Spleen (tissue), 11 donors: ENCODE data around the gene FAM171A1. TPM values are rescaled to one million over a fixed set of nuclear protein-coding genes. Genes with fewer than 3 reads are reported as not detected.

Source experiments
- DNase-seq: peaks from one replicate; pipeline ENCODE4 v3.0.0-alpha.2; 2020
- H3K27ac ChIP-seq, 8 donors: fragments of 200-600 bp; sonication (generic) in 7 of 8; 1 replicate in 4 of 8; 2 replicates in 4 of 8; pipeline versions ENCODE4 v1.5.0 to v1.8.0; 2016 to 2021; ENCODE audit warnings: inconsistent platforms in 4 of 8, mild to moderate bottlenecking in 4 of 8, moderate library complexity in 1 of 8
- H3K27me3 ChIP-seq, 7 donors: fragments of 200-600 bp; sonication (generic) in 6 of 7; replicated peaks in 1 of 7; 1 replicate in 4 of 7; 2 replicates in 3 of 7; pipeline versions ENCODE4 v1.5.0 to v1.8.0; 2016 to 2021; ENCODE audit warnings: inconsistent platforms in 3 of 7, mild to moderate bottlenecking in 1 of 7
- H3K36me3 ChIP-seq, 6 donors: fragments of 200-600 bp; sonication (generic) in 5 of 6; 1 replicate in 4 of 6; 2 replicates in 2 of 6; pipeline versions ENCODE4 v1.5.0 to v1.8.0; 2016 to 2021; ENCODE audit warnings: inconsistent platforms in 2 of 6
- H3K4me1 ChIP-seq, 6 donors: fragments of 200-600 bp; sonication (generic) in 5 of 6; 1 replicate in 3 of 6; 2 replicates in 3 of 6; pipeline versions ENCODE4 v1.5.0 to v1.8.0; 2016 to 2021; ENCODE audit warnings: inconsistent platforms in 3 of 6
- H3K4me3 ChIP-seq, 8 donors: fragments of 200-600 bp; sonication (generic) in 7 of 8; 1 replicate in 4 of 8; 2 replicates in 4 of 8; pipeline versions ENCODE4 v1.5.0 to v1.8.0; 2016 to 2021; ENCODE audit warnings: inconsistent platforms in 4 of 8, mild to moderate bottlenecking in 4 of 8, moderate library complexity in 2 of 8
- H3K9me3 ChIP-seq, 8 donors: fragments of 200-600 bp; sonication (generic) in 7 of 8; 1 replicate in 4 of 8; 2 replicates in 4 of 8; pipeline versions ENCODE4 v1.5.0 to v1.8.0; 2016 to 2021; ENCODE audit warnings: inconsistent platforms in 4 of 8
- POLR2A ChIP-seq, 3 donors: fragments of 450-650 bp; IDR thresholded peaks; one replicate each; pipeline ENCODE4 v1.5.1; 2017; ENCODE audit warnings: antibody characterized with exemption in 3 of 3, mild to moderate bottlenecking in 1 of 3
- POLR2AphosphoS5 ChIP-seq, 3 donors: sonication (generic); formaldehyde crosslinking; IDR thresholded peaks; one replicate each; pipeline ENCODE4 v1.5.1; 2017; ENCODE audit warnings: antibody characterized with exemption in 3 of 3
- WGBS, 5 donors: extraction: QIAGEN DNeasy Blood & Tissue Kit in 3 of 5; methylation state at CpG; one replicate each; pipeline versions ENCODE4 v1.1.5 to v1.1.7; 2013 to 2018; 5-methylcytosine and 5-hydroxymethylcytosine counted together
- intact Hi-C: fragments of 100-400 bp; cut with DNase I; formaldehyde crosslinking; loops from one replicate; pipeline ENCODE4 v1.15.0; 2023; ENCODE audit warnings: low total_unique reads
- polyA plus RNA-seq, 3 donors: library from polyadenylated mRNA; stranded (reverse); fragments of 200-250 nt; gene quantifications; one replicate each; pipeline ENCODE4 v1.2.1, GENCODE V29; 2013
- total RNA-seq, 7 donors: library from RNA; depleted of rRNA in 3 of 7; stranded (reverse); fragments of >200 nt in 3 of 7; fragmentation: NEBNext Ultra II Directional in 4 of 7; extraction: Animal tissue kit (Norgen Biotek cat#: 25700) in 4 of 7; gene quantifications; one replicate each; pipeline versions ENCODE4 v1.1.0 to v1.2.1, GENCODE V29; 2016 to 2021
- TF ChIP-seq, protein P1 (sequence below), 11 experiments: fragments of 200-600 bp in 7 of 11; fragments of 450-650 bp in 4 of 11; sonication (generic) in 4 of 11; IDR thresholded peaks in 8 of 11; conservative IDR thresholded peaks in 3 of 11; 1 replicate in 7 of 11; 2 replicates in 4 of 11; pipeline versions ENCODE4 v1.4.0 to v1.8.0; 2016 to 2021; ENCODE audit warnings: antibody characterized with exemption in 11 of 11, inconsistent platforms in 4 of 11, mild to moderate bottlenecking in 1 of 11
- donor health status: healthy with polysubstance abuse.
- donor health status: DM: no; HTN: no; CAD: no; lungs with moderate emphysema.
- donor health status: DM: no; HTN: no; CAD: no.
- donor health status: Bipolar disorder and iron deficiency.
- donor health status: healthy.
- donor health status: DM: no; HTN: no; CAD: no.
- donor health status: DM: yes; HTN: yes; CAD: no.

The FAM171A1 gene
- total and polyA plus RNA-seq, 10 donors: 3.5 to 34.0 (median 19.6) TPM

DNA sequence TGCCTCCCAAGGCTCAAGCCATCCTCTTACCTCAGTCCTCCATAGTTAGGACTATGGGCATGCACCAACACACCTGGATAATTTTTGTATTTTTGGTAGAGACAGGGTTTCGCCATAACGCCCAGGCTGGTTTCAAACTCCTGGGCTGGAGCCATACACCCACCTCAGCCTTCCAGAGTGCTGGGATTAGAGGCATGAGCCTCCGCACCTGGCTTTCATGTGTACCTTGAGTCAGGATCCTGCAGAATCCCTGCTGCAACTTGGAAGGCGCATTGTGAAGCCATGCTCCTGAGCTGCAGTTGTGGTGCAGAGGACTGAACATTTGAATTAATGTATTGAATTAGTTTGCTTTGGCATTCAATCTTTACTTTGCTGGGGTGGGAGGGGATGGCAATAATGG is 173.2 kb downstream of the FAM171A1 start:
- 92 to 97% (median 94%) methylated on average over 4 of the region's 4 CpGs for WGBS, 5 donors
- peaks cover 0 to 39% (median 11%) of the 10 kb centered on the region in 6 donors for H3K4me1 ChIP-seq
- intact Hi-C loops: no loop called here
- no peak for DNase-seq
- H3K4me3 ChIP-seq: no peak overlapping the region
- no peak for TF ChIP-seq POLR2A (IDR thresholded peaks at IDR 0.05)
- TF ChIP-seq POLR2AphosphoS5 (IDR thresholded peaks at IDR 0.05): no peak
- TF ChIP-seq, protein P1, sequence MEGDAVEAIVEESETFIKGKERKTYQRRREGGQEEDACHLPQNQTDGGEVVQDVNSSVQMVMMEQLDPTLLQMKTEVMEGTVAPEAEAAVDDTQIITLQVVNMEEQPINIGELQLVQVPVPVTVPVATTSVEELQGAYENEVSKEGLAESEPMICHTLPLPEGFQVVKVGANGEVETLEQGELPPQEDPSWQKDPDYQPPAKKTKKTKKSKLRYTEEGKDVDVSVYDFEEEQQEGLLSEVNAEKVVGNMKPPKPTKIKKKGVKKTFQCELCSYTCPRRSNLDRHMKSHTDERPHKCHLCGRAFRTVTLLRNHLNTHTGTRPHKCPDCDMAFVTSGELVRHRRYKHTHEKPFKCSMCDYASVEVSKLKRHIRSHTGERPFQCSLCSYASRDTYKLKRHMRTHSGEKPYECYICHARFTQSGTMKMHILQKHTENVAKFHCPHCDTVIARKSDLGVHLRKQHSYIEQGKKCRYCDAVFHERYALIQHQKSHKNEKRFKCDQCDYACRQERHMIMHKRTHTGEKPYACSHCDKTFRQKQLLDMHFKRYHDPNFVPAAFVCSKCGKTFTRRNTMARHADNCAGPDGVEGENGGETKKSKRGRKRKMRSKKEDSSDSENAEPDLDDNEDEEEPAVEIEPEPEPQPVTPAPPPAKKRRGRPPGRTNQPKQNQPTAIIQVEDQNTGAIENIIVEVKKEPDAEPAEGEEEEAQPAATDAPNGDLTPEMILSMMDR (IDR thresholded peaks at IDR 0.05 in 8 of 11, conservative IDR thresholded peaks at IDR 0.05 in 3 of 11): no peak
- H3K36me3 ChIP-seq: no peaks in the 10 kb centered on the region
- no peak overlapping the region for H3K27ac ChIP-seq
- H3K9me3 ChIP-seq: peaks cover 0 to 9% (median 0%) of the 10 kb centered on the region in 8 donors
- H3K27me3 ChIP-seq: peaks cover 0 to 13% (median 0%) of the 10 kb centered on the region in 7 donors

DNA sequence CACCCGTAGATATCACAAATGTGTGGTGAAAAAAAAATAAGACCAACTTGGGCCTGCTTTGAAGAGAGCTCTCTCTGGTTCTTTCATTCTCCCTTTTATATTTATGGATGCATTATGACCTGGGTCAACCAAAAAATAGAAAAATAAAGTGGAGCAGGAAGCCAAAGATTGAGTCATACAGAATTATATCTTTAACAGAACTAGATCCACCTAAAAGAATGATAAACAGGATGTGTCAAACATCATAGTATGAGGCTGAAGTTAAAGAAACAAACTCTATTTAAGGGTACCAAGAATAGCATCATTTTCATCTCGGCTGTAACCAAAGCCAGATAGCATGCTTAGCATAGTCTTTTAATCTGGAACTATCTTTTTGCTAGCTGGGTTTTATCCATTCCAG is 173.8 kb downstream of the FAM171A1 start:
- no peak overlapping the region for H3K4me3 ChIP-seq
- H3K27me3 ChIP-seq: peaks cover 0 to 13% (median 0%) of the 10 kb centered on the region in 7 donors
- no peak for DNase-seq
- WGBS, 5 donors: 55 to 70% (median 66%) methylated on average over 2 of the region's 2 CpGs
- TF ChIP-seq, protein P1 (IDR thresholded peaks at IDR 0.05 in 8 of 11, conservative IDR thresholded peaks at IDR 0.05 in 3 of 11): no peak
- TF ChIP-seq POLR2AphosphoS5 (IDR thresholded peaks at IDR 0.05) (no peak), POLR2A (IDR thresholded peaks at IDR 0.05) (no peak)
- no peaks in the 10 kb centered on the region for H3K36me3 ChIP-seq
- H3K4me1 ChIP-seq: peaks cover 0 to 39% (median 11%) of the 10 kb centered on the region in 6 donors
- intact Hi-C loops: no loop called here
- peak overlapping the region in 1 of 8 donors; percentile 66 for H3K27ac ChIP-seq
- peaks cover 0 to 9% (median 0%) of the 10 kb centered on the region in 8 donors for H3K9me3 ChIP-seq

DNA sequence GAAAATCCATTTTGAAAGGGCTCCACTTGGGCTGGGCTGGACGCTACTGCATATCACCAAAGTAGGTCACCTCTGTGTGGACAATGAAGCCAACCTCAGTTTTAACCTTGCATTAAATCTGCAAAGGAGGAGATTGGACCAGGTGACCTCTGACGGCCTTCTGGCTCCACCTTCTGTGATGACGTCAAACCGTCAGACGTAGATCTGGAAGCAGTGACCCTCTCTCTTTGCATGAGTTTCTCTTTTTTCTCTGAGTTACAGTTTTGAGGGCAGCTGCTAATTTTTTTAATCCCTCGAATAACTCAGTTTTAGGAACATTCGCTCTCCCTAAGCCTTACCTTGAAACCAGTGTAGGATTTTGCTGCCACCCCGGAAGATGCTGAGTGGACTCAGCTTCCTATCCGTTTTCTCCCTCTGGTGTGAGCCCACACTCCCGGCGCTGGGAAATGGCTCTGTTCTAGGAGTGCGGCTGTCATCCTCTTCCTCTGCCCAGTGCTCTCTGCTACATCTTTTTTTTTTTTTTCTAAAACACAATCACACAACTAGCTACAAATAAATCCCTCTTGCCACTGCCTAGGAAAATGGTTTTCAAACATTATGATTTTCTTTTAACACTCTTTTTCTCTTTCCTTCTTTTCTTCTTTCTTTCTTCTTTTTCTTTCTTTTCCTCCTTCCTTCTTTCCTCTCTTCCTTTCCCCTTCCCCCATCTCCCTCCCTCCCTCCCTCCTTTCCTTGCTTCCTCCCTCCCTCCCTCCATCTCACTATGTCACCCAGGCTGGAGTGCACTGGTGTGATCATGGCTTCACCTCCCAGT is 174.9 kb downstream of the FAM171A1 start:
- no peak for TF ChIP-seq POLR2AphosphoS5 (IDR thresholded peaks at IDR 0.05)
- TF ChIP-seq POLR2A (IDR thresholded peaks at IDR 0.05): no peak
- TF ChIP-seq, protein P1 (IDR thresholded peaks at IDR 0.05 in 8 of 11, conservative IDR thresholded peaks at IDR 0.05 in 3 of 11): no peak
- DNase-seq: no peak
- Histone ChIP-seq H3K27ac (peak overlapping the region in 4 of 8 donors; percentile 29 to 66 (median 33)), H3K4me1 (peaks cover 0 to 35% (median 11%) of the 10 kb centered on the region in 6 donors), H3K4me3 (peak overlapping the region in 3 of 8 donors; percentile 2 to 41 (median 12)), H3K27me3 (peaks cover 0 to 13% (median 0%) of the 10 kb centered on the region in 7 donors), H3K9me3 (peaks cover 0 to 9% (median 0%) of the 10 kb centered on the region in 8 donors), H3K36me3 (no peaks in the 10 kb centered on the region)
- WGBS, 5 donors: 47 to 68% (median 52%) methylated on average over 12 of the region's 12 CpGs
- intact Hi-C loops: no loop called here
